SK-N-MC (cell line): Measurements from ENCODE around the gene NEK4.

Experiments used
- EZH2 ChIP-seq: fragments of 200-600 bp; sonication (generic); IDR thresholded peaks from one replicate; pipeline ENCODE4 v1.6.1; 2017; ENCODE audit warnings: antibody characterized with exemption
- POLR2AphosphoS5 ChIP-seq: IDR thresholded peaks from 2 replicates; pipeline ENCODE4 v1.6.1; 2012; ENCODE audit warnings: mild to moderate bottlenecking, low read depth, low read length, borderline replicate concordance

- no peak for TF ChIP-seq POLR2AphosphoS5
- no peak for TF ChIP-seq EZH2
These were observed 34.7 kb upstream of the NEK4 start for GRCh38 chr3:52805270-52806039.
